GM19328 (cell line): ENCODE measurements around the gene KIAA1671.

Experiments used
- ATAC-seq: cut with Tn5 transposase; IDR thresholded peaks from one replicate; pipeline ENCODE4 v1.9.1; 2021; ENCODE audit warnings: mild to moderate bottlenecking, moderate library complexity; ENCODE audit not compliant: unreplicated experiment

The KIAA1671 gene

DNA sequence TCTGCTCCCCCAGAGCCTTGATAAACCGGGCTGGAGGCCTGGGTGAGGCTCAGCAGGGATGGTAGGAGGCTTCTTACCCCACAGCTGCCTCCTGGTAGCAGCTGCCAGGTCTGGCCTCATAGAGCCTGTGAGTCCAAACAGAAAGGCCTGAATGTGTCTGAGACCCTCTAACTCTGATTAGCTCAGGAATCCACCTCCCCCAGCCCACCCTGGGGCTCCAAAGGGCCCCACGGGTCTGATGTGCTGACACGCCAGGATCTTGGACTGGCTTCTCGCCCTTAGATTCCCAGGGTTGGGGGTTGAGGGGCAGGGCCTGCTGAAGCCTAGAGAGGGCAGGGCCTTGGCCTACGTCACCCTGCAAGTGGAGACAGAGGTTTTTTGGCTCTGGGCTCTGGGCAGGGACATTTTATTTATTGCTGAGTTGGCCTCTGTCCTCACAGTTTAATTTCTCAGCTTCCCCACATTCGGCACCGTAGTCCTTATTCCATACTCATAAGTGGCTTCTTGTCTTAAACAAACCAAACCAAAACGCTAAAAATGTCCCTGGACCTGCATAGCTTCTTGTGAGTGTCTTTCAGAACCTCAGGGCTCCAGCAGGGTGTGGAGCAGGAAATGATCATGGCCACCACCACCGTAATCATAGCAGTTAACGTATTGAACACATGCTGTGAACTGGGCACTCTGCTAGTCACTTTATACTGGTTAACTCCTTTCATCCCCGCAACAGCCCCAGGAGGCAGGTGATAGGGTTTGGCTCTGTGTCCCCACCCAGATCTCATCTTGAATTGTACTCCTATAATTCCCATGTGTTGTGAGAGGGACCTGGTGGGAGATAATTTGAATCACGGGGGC is 25.1 kb downstream of the KIAA1671 start:
- no peak for ATAC-seq

DNA sequence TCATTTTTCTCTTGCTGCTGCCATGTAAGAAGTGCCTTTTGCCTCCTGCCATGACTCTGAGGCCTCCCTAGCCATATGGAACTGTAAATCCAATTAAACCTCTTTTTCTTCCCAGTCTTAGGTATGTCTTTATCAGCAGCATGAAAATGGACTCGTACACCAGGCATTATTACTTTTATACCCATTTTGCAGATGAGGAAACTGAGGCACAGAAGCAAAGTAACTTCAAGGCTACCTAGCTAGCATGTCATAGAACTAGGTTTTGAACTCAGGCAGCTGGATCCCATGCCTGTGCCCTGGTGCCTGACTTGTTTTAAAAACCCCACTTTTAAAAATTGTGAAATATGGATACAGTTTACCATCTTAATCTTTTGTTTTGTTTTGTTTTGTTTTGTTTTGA is 25.8 kb downstream of the KIAA1671 start:
- ATAC-seq: no peak

DNA sequence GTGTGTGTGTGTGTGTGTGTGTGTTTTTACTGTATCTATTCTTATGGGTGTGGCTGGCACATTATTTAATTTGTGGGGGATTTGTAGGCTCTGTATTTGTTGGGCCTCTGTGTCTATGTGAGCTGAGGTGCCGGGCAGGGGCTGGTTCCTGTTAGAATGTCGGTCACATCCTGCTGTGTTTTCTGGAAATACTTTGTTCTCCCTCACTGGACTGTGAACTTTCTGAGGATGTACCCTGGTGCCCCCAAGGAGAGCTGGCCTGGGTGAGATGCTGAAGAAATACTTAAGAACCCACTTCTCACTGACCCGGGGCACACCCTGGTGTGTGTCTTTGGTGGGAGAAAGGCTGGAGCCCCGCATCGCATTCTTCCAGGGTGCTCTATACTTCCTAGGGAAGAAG is 28.6 kb downstream of the KIAA1671 start:
- ATAC-seq: no peak

DNA sequence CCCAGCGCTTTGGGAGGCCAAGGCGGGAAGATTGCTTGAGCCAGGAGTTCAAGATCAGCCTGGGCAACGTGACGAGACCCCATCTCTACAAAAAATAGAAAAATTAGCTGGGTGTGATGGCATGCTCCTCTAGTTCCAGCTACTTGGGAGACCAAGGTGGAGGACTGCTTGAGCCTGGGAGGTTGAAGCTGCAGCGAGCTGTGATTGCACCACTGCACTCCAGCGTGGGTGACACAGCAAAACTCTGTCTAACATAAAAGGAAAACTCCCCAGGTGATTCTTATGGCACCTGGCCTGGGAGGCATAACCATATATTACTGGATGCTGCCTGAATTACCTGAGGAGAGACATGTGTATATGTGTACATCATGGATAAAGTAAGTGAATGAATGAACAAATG is 29.1 kb downstream of the KIAA1671 start:
- ATAC-seq: no peak

DNA sequence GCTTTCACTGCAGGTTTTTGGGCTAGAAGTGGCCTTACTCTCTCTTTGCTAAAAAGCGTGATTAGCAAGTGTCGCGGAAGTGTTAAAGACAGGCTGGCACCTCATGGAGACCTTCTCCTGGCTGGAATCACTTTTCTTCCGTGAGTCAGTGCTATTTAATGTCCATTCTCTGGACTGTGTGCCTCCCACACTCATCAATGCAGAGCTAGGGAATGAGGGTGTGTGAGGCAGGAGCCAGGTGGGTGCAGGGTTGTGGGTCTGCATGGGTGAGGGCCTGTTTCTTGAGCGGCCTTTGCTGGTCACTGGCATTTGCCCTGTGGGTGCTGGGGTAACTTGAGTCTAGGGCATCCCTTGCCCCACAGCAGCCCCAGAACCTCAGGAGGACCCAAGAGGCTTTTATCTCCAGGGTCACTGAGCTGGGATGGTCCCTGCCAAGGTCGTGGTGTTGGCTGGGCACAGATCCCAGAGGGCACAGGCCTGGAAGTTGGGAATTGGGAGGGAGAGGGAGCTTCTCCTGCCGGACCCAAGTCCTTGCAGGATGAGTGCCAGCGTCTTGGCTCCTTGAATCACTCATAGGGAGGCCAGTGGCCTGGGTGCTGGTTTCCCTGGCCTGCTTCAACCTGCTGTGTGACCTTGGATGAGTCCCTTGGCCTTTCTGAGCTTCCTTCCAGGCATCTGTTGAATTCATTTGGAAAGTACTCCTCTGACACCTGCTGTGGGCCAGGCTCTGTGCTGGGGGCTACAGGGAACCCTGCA is 30.0 kb downstream of the KIAA1671 start:
- no peak for ATAC-seq

DNA sequence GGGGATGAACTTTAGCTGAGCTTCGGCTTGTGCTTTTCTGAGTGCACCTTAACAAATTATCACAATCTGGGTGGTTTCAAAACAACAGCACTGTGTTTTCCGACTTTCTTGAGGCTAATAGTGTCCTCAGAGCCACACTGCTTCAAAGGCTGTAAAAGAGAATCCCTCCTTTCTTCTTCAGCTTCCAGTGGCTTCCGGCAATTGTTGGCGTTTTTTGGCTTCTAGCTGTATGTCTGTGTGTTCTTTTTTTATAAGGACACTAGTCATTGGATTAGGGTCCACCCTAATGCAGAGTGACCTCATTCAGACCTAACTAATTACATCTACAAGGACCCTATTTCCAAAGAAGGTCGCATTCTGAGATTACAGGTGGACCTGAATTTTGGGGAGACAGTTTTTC is 30.6 kb downstream of the KIAA1671 start:
- ATAC-seq: no peak

DNA sequence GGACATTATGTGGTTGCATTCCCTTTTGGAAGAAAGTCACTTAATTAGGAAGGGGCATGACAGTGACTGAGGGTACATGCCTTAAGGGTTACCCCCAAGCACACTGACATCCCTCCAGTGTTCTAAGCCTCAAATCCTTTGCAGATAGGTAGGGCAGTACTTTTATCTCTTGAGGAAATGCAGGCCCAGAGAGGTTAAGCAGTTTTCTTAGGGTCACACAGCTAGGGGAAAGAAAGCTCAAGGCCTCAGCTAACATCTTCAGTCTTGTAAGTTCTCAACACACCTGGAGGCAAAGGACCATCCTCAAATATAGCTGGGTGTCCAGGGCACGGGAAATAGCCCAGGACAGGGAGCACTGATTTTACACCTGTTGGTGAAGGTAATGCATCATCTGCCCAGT is 31.6 kb downstream of the KIAA1671 start:
- ATAC-seq: no peak

DNA sequence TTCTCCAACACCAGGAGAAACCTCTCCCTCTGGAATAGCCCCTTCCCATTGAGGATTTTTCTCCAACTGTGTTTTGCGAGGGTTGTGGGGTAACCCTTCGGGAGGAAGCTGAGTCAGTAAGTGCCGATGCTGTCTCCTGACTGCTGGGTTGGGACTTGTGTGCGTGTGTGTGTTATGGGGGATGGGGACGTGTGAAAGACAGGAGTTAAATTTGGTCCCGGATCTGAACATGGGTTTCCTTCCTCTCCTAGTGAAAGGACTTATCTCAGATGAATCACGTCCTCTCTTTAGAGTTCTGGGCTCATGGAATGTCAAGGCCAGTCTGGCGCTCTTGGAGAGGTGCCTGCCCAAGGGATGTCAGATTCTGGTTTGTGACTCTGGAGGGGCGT is 33.3 kb downstream of the KIAA1671 start:
- no peak for ATAC-seq

DNA sequence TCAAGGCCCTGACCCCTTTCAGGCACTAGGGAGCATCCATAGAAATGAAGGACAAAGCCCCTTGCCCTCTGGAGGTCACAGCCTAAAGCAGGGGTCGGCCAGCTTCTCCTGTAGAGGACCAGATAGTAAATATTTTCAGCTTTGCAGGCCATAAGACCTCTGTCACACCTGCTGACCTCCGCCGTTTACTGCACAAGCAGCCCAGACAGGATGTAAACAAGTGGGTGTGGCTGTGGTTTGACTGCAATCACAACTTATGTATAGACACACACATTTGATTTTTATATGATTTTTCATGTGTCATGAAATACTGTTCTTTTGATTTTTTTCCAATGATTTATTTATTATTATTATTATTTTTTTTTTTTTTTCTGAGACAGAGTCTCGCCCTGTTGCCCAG is 34.3 kb downstream of the KIAA1671 start:
- ATAC-seq: no peak

DNA sequence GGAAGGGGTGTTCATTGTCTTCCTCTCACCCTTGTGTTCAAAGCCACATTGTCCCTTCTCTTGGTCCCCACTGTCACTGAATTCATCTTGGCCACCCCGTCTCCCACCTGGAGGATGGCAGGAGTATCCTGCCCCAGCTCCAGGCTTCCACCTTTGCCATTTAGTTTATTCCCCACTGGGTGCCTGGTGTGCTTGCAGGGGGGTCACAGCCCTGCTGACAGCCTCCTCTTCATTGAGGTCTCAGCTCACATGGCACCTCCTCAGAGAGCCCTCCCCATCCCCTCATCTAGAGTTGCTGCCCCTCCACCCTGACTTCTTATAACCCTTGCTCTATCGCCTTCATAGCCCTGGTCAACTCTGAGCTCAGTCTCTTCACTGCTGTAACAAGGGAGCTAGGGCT is 36.6 kb downstream of the KIAA1671 start:
- no peak for ATAC-seq

DNA sequence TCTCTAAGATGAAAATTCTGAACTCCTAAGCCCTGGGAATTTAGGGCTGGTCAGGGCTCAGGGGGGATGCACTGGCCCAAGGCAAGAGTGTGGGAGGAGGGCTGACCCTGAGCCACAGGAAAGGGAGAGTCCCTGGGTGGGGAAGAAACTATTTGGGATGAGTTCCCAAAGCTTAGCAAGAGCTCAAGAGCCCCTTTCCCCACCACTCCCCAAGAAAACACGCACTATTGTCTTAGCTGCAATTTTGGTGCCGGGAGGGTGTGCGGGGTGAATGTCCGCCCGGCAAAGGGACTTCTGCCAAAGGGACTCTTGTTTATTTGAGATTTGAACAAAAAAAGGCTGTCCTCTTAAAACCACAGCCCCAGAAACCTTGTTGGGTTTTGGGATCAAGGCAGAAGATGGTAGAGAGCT is 37.0 kb downstream of the KIAA1671 start:
- no peak for ATAC-seq

DNA sequence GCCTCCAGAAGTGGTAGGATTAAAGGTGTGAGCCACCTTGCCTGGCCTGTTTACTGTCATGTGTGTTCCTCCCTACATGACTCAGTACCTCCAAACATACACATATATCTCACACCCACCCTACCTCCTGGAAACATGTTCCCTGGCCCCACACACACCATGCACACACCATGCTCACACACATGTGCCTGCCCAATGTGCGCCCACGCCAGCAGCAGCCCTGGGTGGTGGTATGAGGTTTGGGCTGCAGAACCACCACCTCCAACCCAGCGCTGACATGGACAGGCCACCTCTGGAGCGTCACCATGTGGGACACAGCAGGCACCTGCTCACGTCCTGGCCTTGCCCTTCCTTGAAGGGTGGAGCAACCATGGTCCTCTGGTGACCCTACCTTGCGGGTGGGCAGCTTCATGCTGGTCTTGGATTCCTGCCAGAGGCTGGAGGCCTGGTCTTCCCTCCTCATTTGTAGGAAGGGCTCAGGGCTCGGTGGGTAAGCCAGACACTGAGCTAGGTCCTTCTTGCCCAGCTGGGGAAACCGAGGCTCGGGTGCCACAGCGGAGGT is 37.9 kb downstream of the KIAA1671 start:
- no peak for ATAC-seq

DNA sequence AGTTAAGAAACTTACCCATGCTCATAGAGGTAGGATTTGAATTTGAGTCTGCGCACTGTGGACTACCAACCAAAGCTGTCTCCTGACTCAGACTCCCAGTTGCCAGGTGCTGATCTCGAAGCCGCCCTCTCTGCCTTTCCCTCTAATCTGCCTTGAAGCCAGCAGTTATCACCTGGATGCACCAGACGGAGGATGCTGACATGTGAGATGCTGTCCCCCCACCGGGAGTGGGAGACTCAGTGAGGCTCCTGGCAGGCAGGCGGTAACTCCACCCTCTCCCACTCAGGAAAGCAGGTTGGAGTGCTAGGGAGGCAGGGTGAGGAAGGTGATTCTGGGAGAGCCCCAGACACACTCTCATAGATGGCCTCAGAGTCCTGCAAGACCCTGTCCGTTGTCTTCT is 40.4 kb downstream of the KIAA1671 start:
- no peak for ATAC-seq

DNA sequence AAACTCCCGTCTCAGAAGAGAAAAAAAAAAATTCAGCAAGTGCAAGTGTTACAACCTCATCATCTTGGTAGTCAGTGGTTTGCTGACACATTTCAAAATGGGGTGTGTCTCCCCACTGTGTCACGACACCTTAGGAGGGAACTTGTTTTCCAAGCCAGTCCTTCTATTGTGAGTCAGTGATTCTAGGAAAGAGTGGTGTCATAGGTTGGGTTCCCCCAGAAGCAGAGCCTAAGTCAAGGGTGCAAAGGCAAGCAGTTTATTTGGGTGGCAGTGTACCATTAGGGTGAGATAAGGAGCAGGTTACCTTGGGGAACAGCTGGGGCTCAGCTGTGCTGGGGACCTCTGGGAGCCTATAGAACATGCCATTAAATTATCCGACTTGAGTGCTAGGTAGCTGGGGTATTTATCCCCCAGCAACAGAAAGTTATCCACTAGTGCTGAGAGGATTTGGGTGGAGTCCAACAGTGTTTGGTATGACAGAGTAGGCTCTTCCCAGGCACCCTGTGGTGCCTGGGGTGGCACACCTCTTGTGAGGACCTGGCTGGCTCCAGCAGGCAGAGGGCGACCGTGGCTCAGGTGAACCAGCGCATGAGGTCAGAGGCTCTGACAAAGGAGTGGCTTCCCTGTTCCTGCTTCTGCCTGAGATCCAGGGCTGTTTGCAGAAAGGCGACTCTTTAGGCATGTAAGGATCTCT is 41.7 kb downstream of the KIAA1671 start:
- ATAC-seq: no peak

DNA sequence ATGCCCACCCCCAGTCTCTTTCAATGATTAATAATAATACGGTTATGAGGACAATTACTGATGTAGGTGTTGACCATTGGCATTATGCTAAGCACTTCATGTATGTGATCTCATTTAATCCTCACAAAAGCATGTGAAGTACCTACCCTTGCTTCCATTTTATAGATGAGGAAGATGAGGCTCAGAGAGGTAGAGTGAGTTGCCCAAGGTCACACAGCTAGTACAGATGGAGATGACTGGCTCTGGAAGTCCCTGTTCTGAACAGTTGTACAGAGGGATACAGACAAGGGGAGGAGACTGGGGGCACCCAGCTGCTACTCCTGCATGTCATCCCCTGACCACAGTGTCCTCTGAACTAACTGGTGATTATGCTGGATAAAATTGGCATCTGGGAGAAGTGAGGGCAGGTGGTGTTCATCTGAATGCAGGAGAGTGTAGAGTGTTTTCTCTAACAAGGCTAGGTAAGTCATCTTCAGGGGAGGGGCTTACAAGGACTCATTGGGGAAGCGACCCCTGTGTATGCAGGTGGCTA is 43.2 kb downstream of the KIAA1671 start:
- no peak for ATAC-seq

DNA sequence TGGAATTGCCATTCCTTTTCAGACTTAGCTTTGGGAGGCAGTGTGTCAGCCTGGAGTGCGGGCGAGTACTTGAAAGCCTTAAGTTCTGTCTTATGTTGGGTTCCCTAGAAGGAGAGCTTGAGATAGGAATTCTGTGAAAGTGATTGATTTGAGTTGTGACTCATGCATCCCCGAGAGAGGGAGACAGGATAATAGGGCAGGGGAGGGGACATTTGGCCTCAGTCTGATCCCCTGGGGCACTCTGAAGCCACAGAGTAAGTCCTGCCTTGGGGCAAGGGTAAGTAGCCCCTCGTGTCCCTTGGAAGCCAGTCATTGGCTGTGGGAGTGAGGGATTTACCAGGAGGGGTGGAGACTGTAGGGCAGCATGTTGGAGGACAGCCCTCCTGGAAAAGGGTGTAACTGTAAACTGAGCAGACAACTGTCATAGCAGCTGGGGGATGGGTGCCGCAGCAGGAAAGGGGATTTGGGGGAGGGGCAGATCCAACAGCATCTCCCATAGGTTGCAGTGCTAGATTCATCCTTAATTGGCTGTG is 44.0 kb downstream of the KIAA1671 start:
- ATAC-seq: no peak

DNA sequence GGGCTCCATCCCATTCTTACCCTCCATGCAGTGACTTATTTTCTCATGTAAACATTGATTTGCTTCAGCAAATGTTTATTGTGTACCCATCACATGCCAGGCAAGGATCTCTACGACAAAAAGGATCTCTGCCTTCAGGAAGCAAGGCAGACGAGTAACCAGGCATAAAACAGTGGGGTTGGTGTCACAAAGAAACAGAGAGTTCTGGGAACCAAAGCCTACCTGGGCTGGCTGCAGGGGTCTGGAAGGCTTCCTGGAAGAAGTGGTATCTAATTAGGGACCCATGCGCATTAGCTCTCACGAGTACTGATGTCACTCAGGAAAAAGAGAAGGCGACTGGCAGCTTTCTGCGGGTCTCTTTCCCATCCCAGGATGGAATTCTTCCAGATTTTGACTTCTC is 44.5 kb downstream of the KIAA1671 start:
- ATAC-seq: no peak

DNA sequence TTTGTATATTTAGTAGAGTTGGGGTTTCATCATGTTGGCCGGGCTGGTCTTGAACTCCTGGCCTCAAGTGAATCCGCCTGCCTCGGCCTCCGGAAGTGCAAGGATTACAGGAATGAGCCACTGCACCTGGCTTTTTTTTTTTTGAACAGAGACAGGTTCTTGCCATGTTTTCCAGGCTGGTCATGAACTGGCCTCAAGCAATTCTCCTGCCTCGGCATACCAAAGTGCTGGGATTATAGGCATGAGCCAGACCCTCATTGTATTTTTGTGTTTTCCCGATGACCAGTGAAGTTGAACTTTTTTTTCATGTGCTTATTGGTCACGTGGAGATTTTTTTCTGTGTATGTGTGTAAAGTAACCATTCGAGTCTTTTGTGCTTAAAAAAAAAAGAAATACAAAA is 48.2 kb downstream of the KIAA1671 start:
- no peak for ATAC-seq

DNA sequence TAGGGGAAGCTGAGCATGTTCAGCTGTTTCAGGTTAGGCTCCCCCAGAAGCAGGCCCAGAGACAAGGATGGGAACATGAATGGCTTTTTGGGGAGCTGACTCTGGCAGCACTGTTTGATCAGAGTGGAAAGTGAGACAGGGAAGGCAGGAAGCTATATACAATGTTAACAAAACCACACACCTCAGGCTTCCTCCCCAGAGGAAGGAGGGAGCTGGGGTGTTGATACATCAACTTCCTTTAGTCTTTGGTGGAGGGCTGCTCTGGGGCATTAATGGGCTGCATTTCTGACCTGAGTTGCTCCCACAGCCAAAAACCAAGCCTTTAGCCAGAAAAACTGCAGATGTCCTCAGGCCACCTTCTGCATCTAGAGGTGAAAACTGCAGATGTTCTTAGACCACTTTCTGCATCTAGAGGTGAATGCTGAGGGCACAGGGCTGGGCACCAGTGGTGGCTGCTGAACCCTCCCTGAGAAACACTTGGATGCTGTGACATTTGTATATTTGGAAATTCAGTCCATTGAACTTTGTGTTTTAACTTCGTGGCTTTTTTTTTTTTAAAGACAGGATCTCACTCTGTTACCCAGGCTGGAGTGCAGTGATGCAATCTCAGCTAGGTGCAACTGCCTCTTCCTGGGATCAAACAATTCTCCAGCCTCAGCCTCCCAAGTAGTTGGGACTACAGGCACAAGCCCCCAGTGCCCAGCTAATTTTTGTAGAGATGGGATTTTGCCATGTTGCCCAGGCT is 49.9 kb downstream of the KIAA1671 start:
- no peak for ATAC-seq

DNA sequence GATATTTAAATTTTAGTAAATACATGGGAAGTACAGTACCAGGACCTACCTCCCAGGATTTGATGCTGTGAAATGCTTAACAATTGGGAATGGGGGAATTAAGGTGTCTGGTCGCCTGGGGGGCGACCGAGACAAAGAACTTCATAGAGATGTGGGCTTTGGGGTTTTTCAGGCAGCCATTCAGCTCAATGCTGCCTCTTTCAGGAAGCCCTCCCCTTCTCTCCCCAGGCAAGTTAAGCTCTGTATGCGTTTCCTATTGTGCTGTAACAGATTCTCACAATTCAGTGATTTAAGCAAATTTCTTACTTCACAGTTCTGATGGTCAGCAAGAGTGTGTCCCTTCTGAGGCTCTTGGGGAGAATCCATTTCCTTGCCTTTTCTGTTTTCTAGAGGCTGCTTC is 53.8 kb downstream of the KIAA1671 start:
- ATAC-seq: no peak
